ENCODE data around the gene USP10.

USP10 gene

GRCh38 chr16:84769416-84769815, 69.6 kb downstream of the USP10 start:
- DNase-seq, result no peak
- H3K27ac ChIP-seq, result no peak overlapping the region
- TF ChIP-seq, protein P1, sequence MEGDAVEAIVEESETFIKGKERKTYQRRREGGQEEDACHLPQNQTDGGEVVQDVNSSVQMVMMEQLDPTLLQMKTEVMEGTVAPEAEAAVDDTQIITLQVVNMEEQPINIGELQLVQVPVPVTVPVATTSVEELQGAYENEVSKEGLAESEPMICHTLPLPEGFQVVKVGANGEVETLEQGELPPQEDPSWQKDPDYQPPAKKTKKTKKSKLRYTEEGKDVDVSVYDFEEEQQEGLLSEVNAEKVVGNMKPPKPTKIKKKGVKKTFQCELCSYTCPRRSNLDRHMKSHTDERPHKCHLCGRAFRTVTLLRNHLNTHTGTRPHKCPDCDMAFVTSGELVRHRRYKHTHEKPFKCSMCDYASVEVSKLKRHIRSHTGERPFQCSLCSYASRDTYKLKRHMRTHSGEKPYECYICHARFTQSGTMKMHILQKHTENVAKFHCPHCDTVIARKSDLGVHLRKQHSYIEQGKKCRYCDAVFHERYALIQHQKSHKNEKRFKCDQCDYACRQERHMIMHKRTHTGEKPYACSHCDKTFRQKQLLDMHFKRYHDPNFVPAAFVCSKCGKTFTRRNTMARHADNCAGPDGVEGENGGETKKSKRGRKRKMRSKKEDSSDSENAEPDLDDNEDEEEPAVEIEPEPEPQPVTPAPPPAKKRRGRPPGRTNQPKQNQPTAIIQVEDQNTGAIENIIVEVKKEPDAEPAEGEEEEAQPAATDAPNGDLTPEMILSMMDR (IDR thresholded peaks at IDR 0.05; ENCODE audit: low read depth, low read length), result no peak
- H3K9me3 ChIP-seq (ENCODE audit: severe bottlenecking), result no peaks in the 10 kb centered on the region
- peaks cover 14% of the 10 kb centered on the region for H3K36me3 ChIP-seq
- no peak overlapping the region for H3K4me3 ChIP-seq (ENCODE audit: low read depth, low read length)
- H3K27me3 ChIP-seq (ENCODE audit: insufficient read depth, low read depth, severe bottlenecking), result no peaks in the 10 kb centered on the region

DNA sequence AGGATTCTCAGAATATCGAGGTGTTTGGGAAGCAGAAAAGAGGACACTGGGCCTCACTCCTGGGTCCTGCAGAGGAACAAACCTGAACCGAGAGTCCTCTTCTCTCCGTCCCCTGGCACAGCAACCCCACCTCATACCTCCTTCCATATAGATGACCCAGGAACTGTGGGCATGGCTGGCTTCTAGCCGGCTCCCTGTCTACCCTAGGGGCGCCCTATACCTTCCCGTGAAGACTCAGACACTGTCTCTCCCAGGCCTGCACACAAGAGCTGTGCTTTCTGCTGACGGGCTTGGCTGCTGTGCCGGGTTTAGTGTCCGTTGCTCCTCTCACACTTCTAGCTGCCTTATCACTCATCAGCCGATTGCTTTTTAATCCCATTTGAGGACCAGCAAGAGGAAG, 73.5 kb downstream of the USP10 start:
- Histone ChIP-seq H3K27me3 (ENCODE audit: insufficient read depth, low read depth, severe bottlenecking) (no peaks in the 10 kb centered on the region), H3K4me3 (ENCODE audit: low read depth, low read length) (no peak overlapping the region), H3K36me3 (peaks cover 10% of the 10 kb centered on the region), H3K9me3 (ENCODE audit: severe bottlenecking) (no peaks in the 10 kb centered on the region), H3K27ac (no peak overlapping the region)
- DNase-seq, result no peak
- TF ChIP-seq, protein P1 (IDR thresholded peaks at IDR 0.05; ENCODE audit: low read depth, low read length), result no peak

DNA sequence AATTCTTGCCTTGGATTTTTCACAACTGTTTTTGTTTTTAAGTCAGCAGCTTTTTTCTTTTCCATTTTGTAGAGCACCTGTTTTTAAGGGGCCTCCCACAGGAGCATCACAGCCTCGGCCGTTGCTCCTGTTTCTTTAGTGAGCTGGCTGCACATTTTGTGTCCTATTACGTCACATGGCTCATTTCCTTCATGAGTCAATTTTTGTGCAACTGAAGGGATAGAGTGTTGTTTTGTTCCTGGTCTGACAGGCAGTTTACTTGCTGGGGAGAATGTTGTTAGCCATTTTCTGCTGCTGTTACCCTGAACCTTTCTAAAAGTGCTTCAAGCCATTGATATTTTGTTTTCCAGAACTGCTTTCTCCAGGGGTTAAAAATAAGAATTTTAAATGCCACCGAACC, 75.0 kb downstream of the USP10 start:
- Histone ChIP-seq H3K27me3 (ENCODE audit: insufficient read depth, low read depth, severe bottlenecking) (no peaks in the 10 kb centered on the region), H3K27ac (no peak overlapping the region), H3K4me3 (ENCODE audit: low read depth, low read length) (no peak overlapping the region), H3K36me3 (peaks cover 6% of the 10 kb centered on the region), H3K9me3 (ENCODE audit: severe bottlenecking) (no peaks in the 10 kb centered on the region)
- TF ChIP-seq, protein P1 (IDR thresholded peaks at IDR 0.05; ENCODE audit: low read depth, low read length), result no peak
- DNase-seq, result no peak

DNA sequence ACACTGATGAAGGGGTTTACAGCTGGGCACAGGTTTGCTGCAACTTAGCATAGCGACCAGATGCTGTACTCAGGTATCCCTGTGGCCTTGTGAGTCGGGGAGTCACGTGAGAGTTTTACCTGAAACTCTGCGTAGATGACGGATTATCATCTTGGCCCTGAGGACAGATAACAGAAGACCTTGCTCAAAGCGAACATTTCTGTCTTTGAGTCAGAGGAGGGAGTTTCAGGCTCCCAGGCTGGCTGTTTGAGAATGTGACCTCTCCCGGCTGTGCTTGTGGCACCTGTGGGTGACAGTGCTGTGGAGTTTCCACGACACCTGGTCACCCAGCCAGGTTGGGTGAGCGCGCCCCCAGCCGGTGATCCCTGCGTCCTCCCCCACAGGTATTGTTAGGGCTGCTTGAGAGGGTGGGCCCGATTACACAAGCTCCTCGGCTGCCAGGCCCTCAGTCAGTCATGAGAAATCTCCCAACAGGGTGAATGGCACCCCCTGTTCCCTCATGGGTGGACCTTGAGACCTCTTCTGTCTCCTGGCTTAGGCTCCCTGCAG, 75.5 kb downstream of the USP10 start:
- no peak overlapping the region for H3K27ac ChIP-seq
- H3K4me3 ChIP-seq (ENCODE audit: low read depth, low read length), result no peak overlapping the region
- H3K36me3 ChIP-seq, result peaks cover 6% of the 10 kb centered on the region
- no peak for DNase-seq
- no peaks in the 10 kb centered on the region for H3K27me3 ChIP-seq (ENCODE audit: insufficient read depth, low read depth, severe bottlenecking)
- no peaks in the 10 kb centered on the region for H3K9me3 ChIP-seq (ENCODE audit: severe bottlenecking)
- TF ChIP-seq, protein P1 (IDR thresholded peaks at IDR 0.05; ENCODE audit: low read depth, low read length), result no peak

DNA sequence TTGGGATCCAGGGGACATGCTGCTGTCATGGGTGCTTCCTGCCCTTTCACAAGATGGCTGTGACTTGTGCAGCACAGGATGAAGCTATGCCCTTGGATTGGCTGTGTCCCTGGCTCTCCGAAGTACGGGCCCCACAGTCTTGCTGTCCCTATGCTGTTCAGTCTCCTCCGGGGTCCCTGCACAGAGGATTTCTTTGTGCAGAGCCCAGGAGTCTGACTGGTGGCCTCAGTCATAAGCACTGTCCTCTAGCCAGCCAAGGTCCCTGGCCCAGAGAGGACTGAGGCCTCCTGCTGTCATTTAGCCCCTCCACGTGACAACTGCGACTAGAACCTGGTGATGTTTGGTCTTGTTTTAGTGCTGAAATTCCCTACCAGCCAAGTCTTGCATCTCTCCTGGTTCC, 77.6 kb downstream of the USP10 start:
- H3K9me3 ChIP-seq (ENCODE audit: severe bottlenecking), result no peaks in the 10 kb centered on the region
- H3K27ac ChIP-seq, result no peak overlapping the region
- DNase-seq, result no peak
- H3K4me3 ChIP-seq (ENCODE audit: low read depth, low read length), result no peak overlapping the region
- H3K36me3 ChIP-seq, result peaks cover 6% of the 10 kb centered on the region
- no peaks in the 10 kb centered on the region for H3K27me3 ChIP-seq (ENCODE audit: insufficient read depth, low read depth, severe bottlenecking)
- TF ChIP-seq, protein P1 (IDR thresholded peaks at IDR 0.05; ENCODE audit: low read depth, low read length), result no peak

- no peak overlapping the region for H3K27ac ChIP-seq
These were observed 78.9 kb downstream of the USP10 start for GRCh38 chr16:84778720-84779119.

More at GRCh38 chr16:84778720-84779119, 78.9 kb downstream of the USP10 start:
- H3K9me3 ChIP-seq (ENCODE audit: severe bottlenecking), result no peaks in the 10 kb centered on the region
- TF ChIP-seq, protein P1 (IDR thresholded peaks at IDR 0.05; ENCODE audit: low read depth, low read length), result no peak
- no peak for DNase-seq
- H3K27me3 ChIP-seq (ENCODE audit: insufficient read depth, low read depth, severe bottlenecking), result no peaks in the 10 kb centered on the region
- H3K36me3 ChIP-seq, result peaks cover 3% of the 10 kb centered on the region
- H3K4me3 ChIP-seq (ENCODE audit: low read depth, low read length), result no peak overlapping the region

Measured in WERI-Rb-1 (cell line).